Nephron progenitor cell (in vitro differentiated cells): ENCODE measurements around the gene ACTMAP.
A peak's percentile ranks its signal among the peaks of the same experiment; 100 is the strongest.

Experiments
- DNase-seq: peaks from one replicate; pipeline ENCODE4 v3.0.0; 2021
- H3K27ac Mint-ChIP-seq: 2 replicates; pipeline ENCODE4 v1.8.0; 2021; ENCODE audit warnings: mild to moderate bottlenecking, moderate library complexity, mixed read lengths
- H3K27me3 Mint-ChIP-seq: 2 replicates; pipeline ENCODE4 v1.8.0; 2021; ENCODE audit warnings: mild to moderate bottlenecking, low read depth, mixed read lengths; ENCODE audit not compliant: poor library complexity
- H3K36me3 Mint-ChIP-seq: 2 replicates; pipeline ENCODE4 v1.8.0; 2021; ENCODE audit warnings: low read depth, mixed read lengths
- H3K4me1 Mint-ChIP-seq: 2 replicates; pipeline ENCODE4 v1.8.0; 2021; ENCODE audit warnings: mixed read lengths
- H3K4me3 Mint-ChIP-seq: 2 replicates; pipeline ENCODE4 v1.8.0; 2021; ENCODE audit warnings: mild to moderate bottlenecking, moderate library complexity, mixed read lengths
- H3K9me3 Mint-ChIP-seq: 2 replicates; pipeline ENCODE4 v1.8.0; 2021; ENCODE audit warnings: mild to moderate bottlenecking, moderate library complexity, mixed read lengths
- TF ChIP-seq, protein P1 (sequence below): fragments of 200-600 bp; sonication (generic); IDR thresholded peaks from 2 replicates; pipeline ENCODE4 v1.5.0; 2021; ENCODE audit warnings: antibody characterized with exemption

ACTMAP gene

DNA sequence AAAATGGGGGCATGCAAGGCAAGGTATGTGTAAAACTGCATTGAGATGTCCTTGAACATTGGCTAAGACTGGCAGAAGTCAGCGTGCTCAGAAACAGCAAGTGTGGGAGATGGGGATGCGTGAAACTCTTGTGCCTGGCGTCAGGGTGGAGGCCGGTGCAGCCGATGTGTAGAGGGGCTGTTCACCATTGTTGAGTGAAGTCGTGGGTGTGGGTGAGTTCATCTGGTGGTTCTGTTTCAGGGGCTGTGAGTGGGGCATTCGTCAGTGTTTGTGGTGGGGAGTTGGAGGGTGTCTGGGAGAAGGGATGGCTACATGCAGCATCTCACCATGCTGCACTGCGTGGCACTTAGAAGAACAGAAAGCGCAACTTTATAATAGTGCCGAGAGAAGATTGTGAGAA, 13.7 kb upstream of the ACTMAP start:
- no peak overlapping the region for H3K4me3 Mint-ChIP-seq

DNA sequence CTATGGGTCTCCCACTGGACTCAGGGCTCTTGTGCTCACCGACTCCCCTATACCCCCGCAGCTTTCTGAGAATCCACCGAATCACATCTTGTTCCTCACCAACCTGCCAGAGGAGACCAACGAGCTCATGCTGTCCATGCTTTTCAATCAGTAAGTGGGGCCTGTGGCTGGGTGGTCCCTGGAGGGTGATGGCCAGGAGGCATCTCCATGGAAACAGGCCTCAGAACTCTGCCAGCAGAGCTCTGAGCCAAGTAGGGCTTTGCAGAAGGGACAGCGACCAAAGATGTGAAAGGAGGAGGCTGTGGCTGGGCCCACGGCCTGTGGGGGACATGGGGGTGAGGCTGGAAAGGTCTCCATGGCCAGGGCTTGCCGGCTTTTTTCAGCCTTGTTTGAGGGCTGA, 13.2 kb upstream of the ACTMAP start:
- H3K27ac Mint-ChIP-seq = no peak overlapping the region
- H3K36me3 Mint-ChIP-seq = peaks cover 68% of the 10 kb centered on the region

More for the DNA sequence above, 13.7 kb upstream of the ACTMAP start:
- Mint-ChIP-seq H3K4me1 (no peaks in the 10 kb centered on the region), H3K36me3 (peaks cover 71% of the 10 kb centered on the region), H3K27me3 (no peaks in the 10 kb centered on the region), H3K9me3 (no peaks in the 10 kb centered on the region), H3K27ac (peak overlapping the region; percentile 27)
- DNase-seq = no peak
- TF ChIP-seq, protein P1, sequence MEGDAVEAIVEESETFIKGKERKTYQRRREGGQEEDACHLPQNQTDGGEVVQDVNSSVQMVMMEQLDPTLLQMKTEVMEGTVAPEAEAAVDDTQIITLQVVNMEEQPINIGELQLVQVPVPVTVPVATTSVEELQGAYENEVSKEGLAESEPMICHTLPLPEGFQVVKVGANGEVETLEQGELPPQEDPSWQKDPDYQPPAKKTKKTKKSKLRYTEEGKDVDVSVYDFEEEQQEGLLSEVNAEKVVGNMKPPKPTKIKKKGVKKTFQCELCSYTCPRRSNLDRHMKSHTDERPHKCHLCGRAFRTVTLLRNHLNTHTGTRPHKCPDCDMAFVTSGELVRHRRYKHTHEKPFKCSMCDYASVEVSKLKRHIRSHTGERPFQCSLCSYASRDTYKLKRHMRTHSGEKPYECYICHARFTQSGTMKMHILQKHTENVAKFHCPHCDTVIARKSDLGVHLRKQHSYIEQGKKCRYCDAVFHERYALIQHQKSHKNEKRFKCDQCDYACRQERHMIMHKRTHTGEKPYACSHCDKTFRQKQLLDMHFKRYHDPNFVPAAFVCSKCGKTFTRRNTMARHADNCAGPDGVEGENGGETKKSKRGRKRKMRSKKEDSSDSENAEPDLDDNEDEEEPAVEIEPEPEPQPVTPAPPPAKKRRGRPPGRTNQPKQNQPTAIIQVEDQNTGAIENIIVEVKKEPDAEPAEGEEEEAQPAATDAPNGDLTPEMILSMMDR = no peak

DNA sequence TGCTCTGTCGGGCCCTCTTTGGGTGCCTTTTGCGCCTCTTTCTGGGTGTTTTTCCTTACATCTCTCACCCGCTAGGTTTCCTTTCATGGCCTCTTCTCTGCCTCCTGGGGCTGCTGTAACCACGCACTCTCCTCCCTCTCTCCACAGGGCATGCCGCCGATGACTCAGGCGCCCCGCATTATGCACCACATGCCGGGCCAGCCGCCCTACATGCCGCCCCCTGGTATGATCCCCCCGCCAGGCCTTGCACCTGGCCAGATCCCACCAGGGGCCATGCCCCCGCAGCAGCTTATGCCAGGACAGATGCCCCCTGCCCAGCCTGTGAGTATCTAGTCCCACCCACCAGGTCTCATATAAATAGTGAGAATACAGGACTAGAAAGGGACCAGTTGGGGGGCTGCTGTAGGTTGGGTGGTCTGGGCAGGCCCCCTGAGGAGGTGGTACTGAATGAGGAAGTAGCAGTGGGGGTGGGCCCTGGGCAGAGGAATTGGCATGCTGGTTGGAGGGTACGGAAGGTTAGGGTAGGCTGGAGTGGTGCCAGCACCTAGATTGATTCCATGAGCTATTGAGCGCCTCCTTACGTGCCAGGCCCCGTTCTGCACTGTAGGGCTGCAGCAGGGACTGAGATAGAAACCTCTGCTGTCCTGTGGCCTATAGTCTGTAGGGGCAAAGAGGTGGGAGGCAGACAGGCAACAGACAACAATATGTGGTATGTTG, 12.6 kb upstream of the ACTMAP start:
- Mint-ChIP-seq H3K36me3 (peaks cover 73% of the 10 kb centered on the region), H3K27me3 (no peaks in the 10 kb centered on the region), H3K27ac (peak overlapping the region; percentile 80), H3K9me3 (no peaks in the 10 kb centered on the region), H3K4me1 (no peaks in the 10 kb centered on the region), H3K4me3 (no peak overlapping the region)
- TF ChIP-seq, protein P1 = no peak
- DNase-seq = no peak

More for the DNA sequence above, 13.2 kb upstream of the ACTMAP start:
- TF ChIP-seq, protein P1 = no peak
- no peaks in the 10 kb centered on the region for H3K4me1 Mint-ChIP-seq
- no peak for DNase-seq
- H3K27me3 Mint-ChIP-seq = no peaks in the 10 kb centered on the region
- H3K9me3 Mint-ChIP-seq = no peaks in the 10 kb centered on the region
- H3K4me3 Mint-ChIP-seq = no peak overlapping the region

DNA sequence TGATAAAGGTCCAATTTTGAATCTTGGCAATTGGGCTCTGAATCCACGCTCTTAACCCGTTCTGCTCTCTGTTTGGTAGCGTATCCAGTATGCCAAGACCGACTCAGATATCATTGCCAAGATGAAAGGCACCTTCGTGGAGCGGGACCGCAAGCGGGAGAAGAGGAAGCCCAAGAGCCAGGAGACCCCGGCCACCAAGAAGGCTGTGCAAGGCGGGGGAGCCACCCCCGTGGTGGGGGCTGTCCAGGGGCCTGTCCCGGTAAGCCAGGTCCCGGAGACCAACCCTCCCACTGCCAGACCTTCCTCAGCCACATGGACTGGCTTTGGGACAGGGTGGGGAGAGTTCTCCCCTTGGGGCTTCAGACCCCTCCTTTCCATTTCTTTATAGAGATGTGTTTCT, 9.1 kb upstream of the ACTMAP start:
- DNase-seq = no peak
- peaks cover 21% of the 10 kb centered on the region for H3K4me1 Mint-ChIP-seq
- TF ChIP-seq, protein P1 = no peak
- H3K27ac Mint-ChIP-seq = no peak overlapping the region
- H3K4me3 Mint-ChIP-seq = no peak overlapping the region
- peaks cover 81% of the 10 kb centered on the region for H3K36me3 Mint-ChIP-seq
- no peaks in the 10 kb centered on the region for H3K27me3 Mint-ChIP-seq
- H3K9me3 Mint-ChIP-seq = no peaks in the 10 kb centered on the region

DNA sequence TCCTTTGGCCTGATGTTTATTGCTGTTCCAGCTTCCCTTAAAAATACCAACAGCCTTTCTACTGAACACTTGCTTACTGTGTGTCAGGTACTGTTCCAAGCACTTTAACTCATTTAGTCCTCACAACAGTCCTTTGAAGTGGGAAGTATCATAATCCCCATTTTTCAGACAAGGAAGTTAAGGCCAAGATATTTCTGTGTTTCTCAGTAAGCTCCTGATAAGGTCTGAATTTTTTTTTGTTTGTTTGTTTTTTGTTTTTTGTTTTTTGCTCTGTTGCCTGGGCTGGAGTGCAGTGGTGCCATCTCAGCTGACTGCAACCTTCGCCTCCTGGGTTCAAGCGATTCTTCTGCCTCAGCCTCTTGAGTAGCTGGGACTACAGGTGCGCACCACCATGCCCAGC, 8.2 kb upstream of the ACTMAP start:
- Mint-ChIP-seq H3K4me3 (no peak overlapping the region), H3K4me1 (peaks cover 28% of the 10 kb centered on the region), H3K9me3 (no peaks in the 10 kb centered on the region), H3K27ac (no peak overlapping the region), H3K27me3 (no peaks in the 10 kb centered on the region), H3K36me3 (peaks cover 76% of the 10 kb centered on the region)
- TF ChIP-seq, protein P1 = no peak
- DNase-seq = no peak

DNA sequence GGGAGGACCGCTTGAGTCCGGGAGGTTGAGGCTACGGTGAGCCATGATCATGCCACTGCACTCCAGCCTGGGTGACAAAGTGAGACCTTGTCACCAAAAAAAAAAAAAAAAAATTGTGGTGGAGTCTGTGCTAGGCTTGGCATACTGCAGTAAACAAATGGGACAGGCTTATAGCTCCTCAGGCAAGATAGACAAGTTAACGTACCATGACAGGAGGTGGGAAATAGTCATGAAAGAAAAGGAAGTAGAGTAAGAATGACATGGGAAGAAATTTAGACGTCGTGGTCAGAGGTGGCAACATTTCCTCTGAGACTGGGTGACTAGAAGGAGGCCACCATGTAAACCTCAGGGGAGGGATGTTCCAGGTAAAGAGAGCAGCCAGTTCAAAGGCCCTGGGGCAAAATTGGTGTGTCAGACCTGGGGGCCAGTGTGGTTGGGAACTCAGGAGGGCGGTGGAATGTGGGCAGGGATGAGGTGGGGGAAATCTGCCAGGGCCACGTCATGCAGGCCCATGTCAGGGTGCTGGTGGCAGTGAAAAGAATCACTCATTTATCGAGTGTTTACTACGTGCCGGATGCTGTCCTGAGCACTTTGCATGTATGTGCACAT, 6.3 kb upstream of the ACTMAP start:
- Mint-ChIP-seq H3K9me3 (no peaks in the 10 kb centered on the region), H3K4me1 (peaks cover 43% of the 10 kb centered on the region), H3K27me3 (no peaks in the 10 kb centered on the region), H3K27ac (peak overlapping the region; percentile 82), H3K36me3 (peaks cover 72% of the 10 kb centered on the region), H3K4me3 (peak overlapping the region; percentile 29)
- TF ChIP-seq, protein P1 = no peak
- DNase-seq = no peak
